GM20000 (cell line): ENCODE data around the gene ZNF236.

ENCODE experiments used
- DNase-seq: peaks from one replicate; pipeline ENCODE4 v3.0.0; 2012; ENCODE audit warnings: low spot score
- CTCF ChIP-seq: IDR thresholded peaks from 2 replicates; pipeline ENCODE4 v1.5.1; 2012; ENCODE audit warnings: mild to moderate bottlenecking, control low read depth; ENCODE audit errors: extremely low read depth, missing control alignments

Gene ZNF236

GRCh38 chr18:76982841-76983583 is 160.7 kb downstream of the ZNF236 start:
- TF ChIP-seq CTCF: peak; percentile 90
- DNase-seq: peak; percentile 93

DNA sequence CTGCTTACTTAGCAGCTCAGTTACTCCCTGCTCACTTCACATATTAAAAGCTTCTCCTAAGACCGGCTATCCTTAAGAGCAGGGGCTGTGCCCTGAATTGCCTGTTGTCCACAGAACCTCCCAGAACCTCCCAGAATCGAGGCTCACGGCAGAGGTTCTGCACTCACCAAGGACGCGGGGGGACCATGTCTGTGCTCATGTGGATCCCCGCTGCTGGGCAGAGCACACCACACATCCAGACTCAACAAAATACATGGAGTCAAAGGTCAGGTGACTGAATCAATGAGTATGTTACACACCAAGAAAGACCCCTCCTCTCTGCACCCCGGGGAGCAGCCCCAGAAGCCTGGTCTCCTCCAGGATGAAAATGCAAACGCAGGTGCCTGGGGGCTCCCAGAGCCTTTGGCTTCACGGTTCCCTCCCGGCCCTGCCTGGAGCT is 161.3 kb downstream of the ZNF236 start:
- no peak for DNase-seq
- TF ChIP-seq CTCF: no peak

DNA sequence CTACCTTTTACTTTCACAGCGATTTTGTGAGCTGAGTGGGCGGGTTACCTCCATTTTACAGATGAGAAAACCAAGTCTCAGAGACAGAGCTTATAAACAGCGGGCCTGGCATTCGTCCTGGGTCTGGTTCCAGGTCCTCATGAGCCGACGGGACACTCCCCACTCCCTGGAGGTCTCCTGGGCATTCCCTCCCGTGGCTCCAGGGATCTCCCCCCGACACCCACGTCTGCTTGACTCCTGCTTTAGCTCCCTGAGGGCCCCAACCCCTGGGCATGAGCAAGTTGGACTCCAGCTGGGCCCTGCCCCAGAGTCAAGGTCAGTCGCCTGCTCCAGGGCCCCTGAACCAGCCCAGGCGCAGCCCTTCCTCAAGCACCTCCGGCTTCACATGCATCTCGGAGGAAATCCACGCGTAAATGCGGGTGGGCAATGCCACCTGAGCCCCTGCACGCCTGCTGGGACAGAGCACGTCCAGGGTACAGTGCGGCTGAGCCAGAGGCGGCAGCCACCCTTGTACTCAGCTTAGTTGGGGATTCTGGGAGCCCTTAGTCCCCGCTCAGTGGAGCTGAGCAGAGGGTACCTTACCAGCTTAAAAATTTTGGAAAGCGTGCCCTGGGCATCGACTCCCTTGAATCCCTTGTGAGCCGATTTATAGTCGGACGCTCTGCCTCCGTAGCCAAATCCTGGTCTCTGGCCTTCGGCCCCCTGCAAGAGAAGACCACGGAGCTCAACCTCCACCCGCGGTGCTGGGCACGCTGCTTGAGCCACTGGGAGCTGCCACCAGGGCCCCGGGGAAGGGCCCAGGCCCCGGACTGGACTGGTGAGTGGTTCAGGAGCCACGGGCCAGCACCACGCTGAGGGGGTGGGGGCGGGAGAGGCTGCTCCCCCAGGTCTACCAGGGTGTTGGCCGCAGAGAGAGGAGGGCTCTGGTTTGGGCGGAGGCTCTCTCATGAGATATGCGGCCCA is 162.1 kb downstream of the ZNF236 start:
- no peak for DNase-seq
- no peak for TF ChIP-seq CTCF

- no peak for DNase-seq
- no peak for TF ChIP-seq CTCF
Measured at GRCh38 chr18:76985156-76985950, 163.0 kb downstream of the ZNF236 start.

DNA sequence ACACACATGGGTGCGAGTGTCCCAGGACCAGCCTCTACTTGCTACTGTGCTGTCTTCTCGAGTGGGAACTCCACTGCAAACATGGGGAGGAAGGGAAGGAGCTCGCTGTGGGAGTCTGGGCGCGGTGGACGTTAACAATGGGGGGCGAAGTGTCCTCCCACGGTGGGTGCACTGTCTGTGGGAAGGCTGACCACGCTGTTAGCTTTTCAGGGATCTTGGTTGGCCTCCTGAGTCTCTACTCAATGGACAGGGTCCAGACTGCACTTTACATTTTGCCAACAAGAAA is 163.5 kb downstream of the ZNF236 start:
- no peak for DNase-seq
- TF ChIP-seq CTCF: no peak

DNA sequence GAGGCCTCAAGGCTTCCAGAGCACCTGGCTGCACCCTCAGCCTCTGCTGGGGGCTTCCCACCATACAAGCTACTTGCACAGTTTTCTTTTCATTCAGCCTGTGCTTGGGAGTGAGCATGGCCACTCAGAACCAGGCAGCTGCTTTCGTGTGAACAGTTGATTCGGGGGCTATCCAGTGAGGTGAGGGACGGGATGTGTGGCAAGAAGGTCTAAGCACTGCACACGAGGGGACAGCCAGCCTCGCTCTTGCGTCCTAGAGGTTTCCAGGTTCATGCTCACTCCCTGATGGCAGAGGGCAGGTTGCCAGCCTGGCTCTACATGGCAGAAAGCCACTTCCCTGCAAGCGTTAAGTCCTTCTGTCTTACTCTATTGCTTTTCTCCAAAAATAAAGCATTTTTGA is 164.0 kb downstream of the ZNF236 start:
- DNase-seq: no peak
- no peak for TF ChIP-seq CTCF
